Colonic mucosa (tissue), 4 donors: ENCODE results near the gene CNDP1. TPM values are rescaled to one million over a fixed set of nuclear protein-coding genes. Genes with fewer than 3 reads are reported as not detected.

ENCODE experiments used
- DNase-seq: peaks from one replicate; pipeline ENCODE4 v3.0.0-alpha.2; 2020
- H3K27ac ChIP-seq: fragments of 200-600 bp; one replicate; pipeline ENCODE4 v1.8.0; 2021
- H3K27me3 ChIP-seq: fragments of 200-600 bp; one replicate; pipeline ENCODE4 v1.8.0; 2021
- H3K36me3 ChIP-seq: fragments of 200-600 bp; one replicate; pipeline ENCODE4 v1.8.0; 2021
- H3K4me1 ChIP-seq: fragments of 200-600 bp; one replicate; pipeline ENCODE4 v1.8.0; 2021; ENCODE audit warnings: mild to moderate bottlenecking
- H3K4me3 ChIP-seq: fragments of 200-600 bp; one replicate; pipeline ENCODE4 v1.8.0; 2021
- H3K9ac ChIP-seq, 2 donors: one replicate each; pipeline ENCODE4 v1.7.0; 2013; ENCODE audit warnings: control low read depth in 2 of 2, low read depth in 2 of 2, low read length in 2 of 2
- H3K9me3 ChIP-seq: fragments of 200-600 bp; one replicate; pipeline ENCODE4 v1.8.0; 2021
- intact Hi-C: fragments of 100-400 bp; cut with DNase I; formaldehyde crosslinking; loops from one replicate; pipeline ENCODE4 v1.14.1; 2022
- total RNA-seq, 2 donors: library from RNA; stranded (reverse); fragmentation: NEBNext Ultra II Directional in 1 of 2; extraction: Animal tissue kit (Norgen Biotek cat#: 25700) in 1 of 2; gene quantifications; one replicate each; pipeline ENCODE4 v1.2.1, GENCODE V29; 2021
- TF ChIP-seq, protein P1 (sequence below): fragments of 200-600 bp; IDR thresholded peaks from one replicate; pipeline ENCODE4 v1.8.0; 2022; ENCODE audit warnings: antibody characterized with exemption, mild to moderate bottlenecking
- donor health status: healthy.
- donor health status: DM: no; HTN: no; CAD: no.
- donor health status: DM: no; HTN: no; CAD: no.

The CNDP1 gene
- total RNA-seq, 2 donors from 2014 or later = 0.10 TPM; not detected in 1

- Histone ChIP-seq H3K27me3 (no peaks in the 10 kb centered on the region), H3K9me3 (no peaks in the 10 kb centered on the region), H3K36me3 (no peaks in the 10 kb centered on the region), H3K27ac (no peak overlapping the region), H3K9ac (no peak overlapping the region), H3K4me1 (peaks cover 2% of the 10 kb centered on the region), H3K4me3 (no peak overlapping the region)
- TF ChIP-seq, protein P1, sequence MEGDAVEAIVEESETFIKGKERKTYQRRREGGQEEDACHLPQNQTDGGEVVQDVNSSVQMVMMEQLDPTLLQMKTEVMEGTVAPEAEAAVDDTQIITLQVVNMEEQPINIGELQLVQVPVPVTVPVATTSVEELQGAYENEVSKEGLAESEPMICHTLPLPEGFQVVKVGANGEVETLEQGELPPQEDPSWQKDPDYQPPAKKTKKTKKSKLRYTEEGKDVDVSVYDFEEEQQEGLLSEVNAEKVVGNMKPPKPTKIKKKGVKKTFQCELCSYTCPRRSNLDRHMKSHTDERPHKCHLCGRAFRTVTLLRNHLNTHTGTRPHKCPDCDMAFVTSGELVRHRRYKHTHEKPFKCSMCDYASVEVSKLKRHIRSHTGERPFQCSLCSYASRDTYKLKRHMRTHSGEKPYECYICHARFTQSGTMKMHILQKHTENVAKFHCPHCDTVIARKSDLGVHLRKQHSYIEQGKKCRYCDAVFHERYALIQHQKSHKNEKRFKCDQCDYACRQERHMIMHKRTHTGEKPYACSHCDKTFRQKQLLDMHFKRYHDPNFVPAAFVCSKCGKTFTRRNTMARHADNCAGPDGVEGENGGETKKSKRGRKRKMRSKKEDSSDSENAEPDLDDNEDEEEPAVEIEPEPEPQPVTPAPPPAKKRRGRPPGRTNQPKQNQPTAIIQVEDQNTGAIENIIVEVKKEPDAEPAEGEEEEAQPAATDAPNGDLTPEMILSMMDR = no peak
- no peak for DNase-seq
- intact Hi-C loops = loop anchor here (10.0 kb wide), 1 partner anchor 297 kb away; no protein-coding TSS in a partner anchor
These were observed 42.0 kb upstream of the CNDP1 start for GRCh38 chr18:74492259-74492658.

- peaks cover 15% of the 10 kb centered on the region for H3K4me1 ChIP-seq
- intact Hi-C loops = loop anchor here (1.0 to 10.0 kb wide), 2 partner anchors 140 to 299 kb away; no protein-coding TSS in a partner anchor
- TF ChIP-seq, protein P1 = peak; percentile 66
- peak; percentile 62 for DNase-seq
- H3K4me3 ChIP-seq = no peak overlapping the region
- no peaks in the 10 kb centered on the region for H3K36me3 ChIP-seq
- H3K27ac ChIP-seq = no peak overlapping the region
- no peak overlapping the region for H3K9ac ChIP-seq
- H3K9me3 ChIP-seq = no peaks in the 10 kb centered on the region
- H3K27me3 ChIP-seq = no peaks in the 10 kb centered on the region
These were observed 40.6 kb upstream of the CNDP1 start for GRCh38 chr18:74493689-74494088.

DNA sequence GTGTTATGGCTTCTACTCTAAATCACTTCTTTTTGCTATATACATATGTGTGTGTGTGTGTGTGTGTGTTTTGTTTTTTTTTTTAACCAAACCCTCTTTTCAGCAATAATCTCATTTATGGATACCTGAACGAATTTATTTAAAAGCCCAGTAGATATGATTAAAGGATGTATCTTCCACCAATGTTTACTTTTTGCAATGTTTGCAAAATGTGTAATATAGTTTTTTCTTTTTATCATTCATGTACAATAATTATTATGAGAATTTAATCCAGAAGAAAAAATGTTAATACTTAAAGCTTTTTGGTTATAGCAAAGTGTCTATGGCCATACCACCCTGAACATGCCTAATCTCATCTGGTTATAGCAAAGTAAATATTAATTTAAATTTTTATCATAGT lies 39.8 kb upstream of the CNDP1 start:
- no peak for DNase-seq
- Histone ChIP-seq H3K9ac (no peak overlapping the region), H3K36me3 (no peaks in the 10 kb centered on the region), H3K4me1 (peaks cover 20% of the 10 kb centered on the region), H3K27me3 (no peaks in the 10 kb centered on the region), H3K27ac (no peak overlapping the region), H3K4me3 (no peak overlapping the region), H3K9me3 (no peaks in the 10 kb centered on the region)
- TF ChIP-seq, protein P1 = no peak
- intact Hi-C loops = loop anchor here (10.0 kb wide), 1 partner anchor 300 kb away; no protein-coding TSS in a partner anchor

DNA sequence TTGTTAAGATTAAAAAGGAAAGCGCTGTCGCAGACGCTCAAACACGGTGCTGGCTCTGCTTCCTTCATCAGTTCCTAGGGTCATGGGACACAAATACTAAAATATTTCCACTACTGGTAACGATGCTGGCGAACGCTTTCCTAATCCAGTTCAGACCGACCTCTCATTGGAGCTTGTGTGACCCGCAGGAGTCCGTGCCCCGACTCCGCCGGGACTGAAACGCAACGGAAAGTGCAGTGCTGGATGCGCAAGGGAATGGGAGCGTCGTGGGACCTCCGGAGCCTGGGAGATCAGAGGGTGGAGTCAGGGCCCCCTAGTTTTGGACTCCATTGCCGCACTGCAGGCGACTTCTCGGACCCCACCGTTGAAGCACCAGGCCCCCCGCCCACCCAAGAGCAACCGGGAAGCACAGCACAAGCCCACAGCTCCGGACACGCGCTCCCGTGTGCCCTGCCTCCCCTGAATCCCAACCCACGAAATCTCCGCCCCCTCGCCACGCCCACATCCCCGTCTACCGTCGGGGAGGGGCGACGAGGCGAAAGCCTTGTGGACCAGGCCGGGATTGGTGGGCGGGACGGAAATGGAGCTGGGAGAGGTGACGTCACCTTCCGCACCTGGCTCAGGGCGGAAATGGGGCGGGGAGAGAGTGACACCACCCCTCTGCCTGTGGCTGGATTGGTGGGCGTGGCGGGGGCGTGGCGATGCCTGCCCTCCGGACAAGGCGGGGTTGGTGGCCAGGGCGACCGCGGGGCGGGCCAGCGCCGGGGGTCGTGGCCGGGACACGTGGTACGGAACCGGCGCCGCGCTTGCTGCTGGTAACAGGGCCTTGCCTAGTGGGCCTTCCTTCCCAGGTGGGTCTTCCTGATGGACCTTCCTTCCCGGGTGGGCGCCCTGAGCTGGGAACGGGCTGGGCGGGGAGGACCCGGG lies 38.5 kb upstream of the CNDP1 start, which contains the start of gene CNDP2:
CNDP2 (plus strand) TSS at position 783 of the 927 bp plus-strand sequence. CDS start 3,611 bp downstream, outside the sequence.
- intact Hi-C loops = loop anchor here (10.0 kb wide), 1 partner anchor 301 kb away; no protein-coding TSS in a partner anchor
- H3K4me3 ChIP-seq = peak within 1 kb of the TSS; percentile 96
- H3K36me3 ChIP-seq = no peaks in the 10 kb centered on the region
- TF ChIP-seq, protein P1 = no peak
- peak within 1 kb of the TSS; percentile 91 for H3K27ac ChIP-seq
- no peaks in the 10 kb centered on the region for H3K27me3 ChIP-seq
- peak; percentile 100 for DNase-seq
- peaks cover 20% of the 10 kb centered on the region for H3K4me1 ChIP-seq
- no peaks in the 10 kb centered on the region for H3K9me3 ChIP-seq
- H3K9ac ChIP-seq = peak within 1 kb of the TSS; percentile 82 to 97

DNA sequence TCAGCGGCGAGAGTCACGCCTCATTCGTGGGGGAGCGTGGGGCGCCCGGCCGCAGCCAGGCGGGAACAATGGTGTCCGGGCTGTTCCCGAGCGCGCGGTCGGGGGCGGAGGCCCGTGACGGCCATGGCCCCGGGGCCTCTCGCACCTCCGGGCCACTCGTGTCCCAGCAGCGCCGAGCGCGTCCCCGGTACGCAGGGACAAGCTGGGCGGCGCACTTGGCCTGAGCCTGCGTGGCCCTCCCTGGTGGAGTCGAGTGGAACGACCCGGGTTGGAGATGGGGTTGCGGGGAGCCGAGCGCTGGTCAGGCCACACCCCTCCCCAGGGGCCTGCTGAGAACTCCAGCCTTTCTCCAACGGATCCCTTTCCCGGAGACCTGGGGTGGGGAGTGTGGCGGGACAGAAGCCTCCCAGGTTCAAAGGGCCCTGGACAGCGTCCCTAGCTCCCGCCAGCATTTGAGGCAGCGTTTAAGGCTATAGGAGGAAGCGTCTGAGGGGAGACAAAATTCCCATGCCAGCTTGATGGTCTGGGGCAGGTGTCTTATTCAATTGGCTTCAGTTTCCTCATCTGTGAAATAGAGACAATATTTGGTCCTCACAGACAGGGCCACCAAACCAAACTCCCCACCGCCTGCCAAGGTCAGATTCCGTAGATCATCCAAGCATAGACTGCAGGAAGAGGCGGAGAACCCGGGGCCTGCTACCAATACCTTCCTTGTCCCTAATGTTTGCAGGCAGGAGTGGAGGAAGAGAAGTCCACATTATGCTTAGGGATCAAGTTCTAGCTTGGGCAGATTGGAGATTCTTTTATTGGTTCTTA lies 37.6 kb upstream of the CNDP1 start:
- Histone ChIP-seq H3K9ac (peak overlapping the region; percentile 82 to 97), H3K27ac (peak overlapping the region; percentile 91), H3K9me3 (no peaks in the 10 kb centered on the region), H3K27me3 (no peaks in the 10 kb centered on the region), H3K4me1 (peaks cover 20% of the 10 kb centered on the region), H3K36me3 (no peaks in the 10 kb centered on the region), H3K4me3 (peak overlapping the region; percentile 96)
- TF ChIP-seq, protein P1 = no peak
- intact Hi-C loops = loop anchor here (10.0 kb wide), 1 partner anchor 302 kb away; no protein-coding TSS in a partner anchor
- DNase-seq = peak; percentile 72
